WERI-Rb-1 (cell line): ENCODE data around the gene POLR2L.

ENCODE experiments used
- DNase-seq: peaks from one replicate; pipeline ENCODE4 v3.0.0-alpha.2; 2020
- H3K27ac ChIP-seq: fragments of 250-450 bp; sonication (Bioruptor Pico); 2 replicates; pipeline ENCODE4 v1.5.1; 2020; ENCODE audit warnings: mild to moderate bottlenecking, moderate library complexity
- H3K27me3 ChIP-seq: fragments of 250-450 bp; sonication (Bioruptor Pico); 2 replicates; pipeline ENCODE4 v1.5.1; 2021; ENCODE audit warnings: mild to moderate bottlenecking, low read depth, moderate library complexity; ENCODE audit not compliant: insufficient read depth, severe bottlenecking
- H3K36me3 ChIP-seq: fragments of 250-450 bp; sonication (Bioruptor Pico); 2 replicates; pipeline ENCODE4 v1.5.1; 2020; ENCODE audit warnings: mild to moderate bottlenecking, moderate library complexity
- H3K4me3 ChIP-seq: 2 replicates; pipeline ENCODE4 v1.5.1; 2011; ENCODE audit warnings: low read depth, mild to moderate bottlenecking, control low read depth, low read length
- H3K9me3 ChIP-seq: fragments of 250-450 bp; sonication (Bioruptor Pico); 2 replicates; pipeline ENCODE4 v1.5.1; 2021; ENCODE audit warnings: mild to moderate bottlenecking, moderate library complexity; ENCODE audit not compliant: severe bottlenecking
- TF ChIP-seq, protein P1 (sequence below): IDR thresholded peaks from 2 replicates; pipeline ENCODE4 v1.5.1; 2011; ENCODE audit warnings: low read depth, mild to moderate bottlenecking, control low read depth, inconsistent platforms, low read length

Gene POLR2L

DNA sequence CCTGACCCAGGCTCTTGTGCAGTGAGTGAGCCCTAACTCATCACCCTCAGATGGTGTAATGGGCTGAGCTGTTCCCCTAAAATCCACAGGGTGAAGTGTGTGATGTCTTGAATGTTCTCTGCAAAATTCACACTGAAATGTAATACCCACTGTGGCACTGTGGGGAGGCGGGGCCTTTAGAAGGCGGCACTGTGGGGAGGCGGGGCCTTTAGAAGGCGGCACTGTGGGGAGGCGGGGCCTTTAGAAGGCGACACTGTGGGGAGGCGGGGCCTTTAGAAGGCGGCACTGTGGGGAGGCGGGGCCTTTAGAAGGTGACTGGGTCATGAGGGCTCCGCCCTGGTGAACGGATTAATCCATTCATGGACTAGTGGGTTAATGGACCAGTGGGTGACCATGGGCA lies 35.2 kb upstream of the POLR2L start:
- DNase-seq: peak; percentile 55
- no peak overlapping the region for H3K4me3 ChIP-seq
- H3K36me3 ChIP-seq: peaks cover 43% of the 10 kb centered on the region
- H3K27ac ChIP-seq: no peak overlapping the region
- H3K9me3 ChIP-seq: no peaks in the 10 kb centered on the region
- no peaks in the 10 kb centered on the region for H3K27me3 ChIP-seq
- TF ChIP-seq, protein P1, sequence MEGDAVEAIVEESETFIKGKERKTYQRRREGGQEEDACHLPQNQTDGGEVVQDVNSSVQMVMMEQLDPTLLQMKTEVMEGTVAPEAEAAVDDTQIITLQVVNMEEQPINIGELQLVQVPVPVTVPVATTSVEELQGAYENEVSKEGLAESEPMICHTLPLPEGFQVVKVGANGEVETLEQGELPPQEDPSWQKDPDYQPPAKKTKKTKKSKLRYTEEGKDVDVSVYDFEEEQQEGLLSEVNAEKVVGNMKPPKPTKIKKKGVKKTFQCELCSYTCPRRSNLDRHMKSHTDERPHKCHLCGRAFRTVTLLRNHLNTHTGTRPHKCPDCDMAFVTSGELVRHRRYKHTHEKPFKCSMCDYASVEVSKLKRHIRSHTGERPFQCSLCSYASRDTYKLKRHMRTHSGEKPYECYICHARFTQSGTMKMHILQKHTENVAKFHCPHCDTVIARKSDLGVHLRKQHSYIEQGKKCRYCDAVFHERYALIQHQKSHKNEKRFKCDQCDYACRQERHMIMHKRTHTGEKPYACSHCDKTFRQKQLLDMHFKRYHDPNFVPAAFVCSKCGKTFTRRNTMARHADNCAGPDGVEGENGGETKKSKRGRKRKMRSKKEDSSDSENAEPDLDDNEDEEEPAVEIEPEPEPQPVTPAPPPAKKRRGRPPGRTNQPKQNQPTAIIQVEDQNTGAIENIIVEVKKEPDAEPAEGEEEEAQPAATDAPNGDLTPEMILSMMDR: no peak

DNA sequence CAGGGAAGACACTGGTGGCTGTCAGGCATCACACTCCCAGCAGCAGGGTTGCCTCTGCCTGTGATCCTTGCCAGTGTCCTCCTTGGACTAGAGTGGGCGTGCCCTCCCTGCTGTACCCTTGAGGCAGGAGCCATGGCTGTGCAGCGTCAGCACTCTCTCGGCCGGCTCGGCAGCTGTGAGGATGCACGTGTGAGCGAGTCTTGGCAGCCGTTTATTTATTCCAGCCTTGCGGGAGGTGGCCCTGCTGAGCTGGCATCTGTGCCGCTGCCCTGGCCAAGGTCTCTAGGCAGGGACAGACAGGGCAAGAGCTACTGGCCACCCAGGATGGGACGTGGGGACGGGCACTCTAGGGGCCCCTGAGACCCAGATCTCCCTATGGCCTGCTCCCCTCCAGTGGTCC lies 34.2 kb upstream of the POLR2L start:
- Histone ChIP-seq H3K36me3 (peaks cover 36% of the 10 kb centered on the region), H3K4me3 (no peak overlapping the region), H3K27ac (peak overlapping the region; percentile 51), H3K9me3 (no peaks in the 10 kb centered on the region), H3K27me3 (no peaks in the 10 kb centered on the region)
- TF ChIP-seq, protein P1: no peak
- no peak for DNase-seq

DNA sequence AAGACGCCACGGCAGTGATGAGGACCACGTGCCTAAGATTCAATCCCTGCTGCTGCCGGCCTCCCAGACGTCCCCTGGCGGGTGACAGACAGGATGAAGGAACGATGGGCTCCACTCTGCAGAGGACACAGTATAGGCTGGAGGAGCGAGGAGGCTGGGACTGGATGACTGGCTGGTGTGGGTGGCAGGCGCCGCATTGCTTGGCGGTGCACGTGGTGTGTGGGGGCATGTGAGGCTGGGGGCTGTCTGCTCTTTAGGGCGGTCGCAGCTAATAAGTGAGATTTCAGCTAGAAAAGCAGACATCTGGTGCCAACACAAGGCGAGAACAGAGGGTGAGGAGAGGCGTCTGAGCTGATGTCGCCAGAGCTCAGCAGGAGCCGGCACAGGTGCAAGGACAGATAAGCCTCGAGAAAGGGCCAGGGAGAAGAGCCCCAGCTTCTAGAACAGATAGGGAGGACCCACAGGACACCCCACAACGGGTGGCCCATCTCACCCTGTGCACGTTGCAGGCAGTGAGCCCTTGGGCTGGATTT lies 33.5 kb upstream of the POLR2L start:
- Histone ChIP-seq H3K27me3 (no peaks in the 10 kb centered on the region), H3K27ac (peak overlapping the region; percentile 51), H3K4me3 (no peak overlapping the region), H3K9me3 (no peaks in the 10 kb centered on the region), H3K36me3 (peaks cover 34% of the 10 kb centered on the region)
- TF ChIP-seq, protein P1: no peak
- no peak for DNase-seq

DNA sequence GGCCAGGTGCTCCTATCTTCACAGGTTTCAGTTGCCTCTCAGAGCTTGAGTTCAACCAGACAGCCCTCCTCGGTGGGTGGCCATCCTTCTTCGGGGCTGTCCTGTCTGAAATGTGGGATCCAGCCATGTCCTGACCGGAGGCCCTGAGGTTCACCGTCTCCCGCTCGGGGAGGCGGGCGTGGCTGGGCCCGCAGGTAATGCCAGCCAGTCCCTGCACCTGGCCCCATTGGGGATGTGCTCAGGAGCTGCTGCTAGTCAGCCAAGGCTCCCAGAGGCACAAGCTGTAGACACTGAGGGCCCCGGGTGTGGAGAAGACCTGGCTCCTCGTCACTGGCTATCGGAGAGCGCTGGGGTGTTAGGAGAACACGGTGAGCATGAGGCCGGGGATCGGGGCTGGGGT lies 32.9 kb upstream of the POLR2L start:
- TF ChIP-seq, protein P1: no peak
- no peak overlapping the region for H3K4me3 ChIP-seq
- H3K27ac ChIP-seq: peak overlapping the region; percentile 51
- H3K9me3 ChIP-seq: no peaks in the 10 kb centered on the region
- no peaks in the 10 kb centered on the region for H3K27me3 ChIP-seq
- no peak for DNase-seq
- H3K36me3 ChIP-seq: peaks cover 27% of the 10 kb centered on the region

DNA sequence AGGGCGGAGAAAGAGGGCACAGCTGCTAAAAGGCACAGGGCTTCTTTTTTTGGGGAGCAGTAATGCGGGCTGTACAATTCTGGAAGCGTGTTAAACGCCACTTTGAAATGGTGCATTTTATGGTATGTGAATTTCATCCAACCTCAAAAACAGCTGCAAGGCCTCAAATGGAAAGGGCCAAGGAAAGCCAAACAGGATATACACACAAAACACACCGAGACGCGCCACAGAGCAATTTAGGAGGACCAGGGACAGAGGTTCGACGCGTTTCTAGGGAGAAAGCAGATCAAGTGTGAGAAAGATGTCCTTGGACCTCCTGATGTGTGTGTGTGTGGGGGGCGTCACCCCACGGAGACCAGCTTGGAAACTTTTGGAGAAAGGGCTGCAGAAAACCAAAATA lies 31.4 kb upstream of the POLR2L start:
- TF ChIP-seq, protein P1: no peak
- no peak for DNase-seq
- H3K9me3 ChIP-seq: no peaks in the 10 kb centered on the region
- H3K27ac ChIP-seq: no peak overlapping the region
- H3K36me3 ChIP-seq: peaks cover 20% of the 10 kb centered on the region
- no peaks in the 10 kb centered on the region for H3K27me3 ChIP-seq
- no peak overlapping the region for H3K4me3 ChIP-seq

GRCh38 chr11:872799-873198 lies 30.5 kb upstream of the POLR2L start:
- Histone ChIP-seq H3K27me3 (no peaks in the 10 kb centered on the region), H3K4me3 (no peak overlapping the region), H3K27ac (no peak overlapping the region), H3K36me3 (peaks cover 14% of the 10 kb centered on the region), H3K9me3 (no peaks in the 10 kb centered on the region)
- TF ChIP-seq, protein P1: no peak
- no peak for DNase-seq
